Trophoblast cell (in vitro differentiated cells and primary cell): ENCODE measurements around the gene NPHP4.

Experiments
- DNase-seq, 2 donors: peaks; one replicate each; pipeline ENCODE4 v3.0.0-alpha.2; 2016
- H2AFZ ChIP-seq: 2 replicates; pipeline ENCODE4 v1.6.1; 2013; ENCODE audit warnings: low read length, moderate library complexity, mild to moderate bottlenecking; ENCODE audit not compliant: insufficient read depth, poor library complexity
- H2AK5ac ChIP-seq: 2 replicates; pipeline ENCODE4 v1.6.1; 2013; ENCODE audit warnings: mild to moderate bottlenecking, low read length
- H2BK120ac ChIP-seq: 2 replicates; pipeline ENCODE4 v1.6.1; 2013; ENCODE audit warnings: low read length, mild to moderate bottlenecking, moderate library complexity; ENCODE audit not compliant: insufficient read depth, poor library complexity
- H2BK12ac ChIP-seq: 2 replicates; pipeline ENCODE4 v1.6.1; 2013; ENCODE audit warnings: mild to moderate bottlenecking, low read length, moderate library complexity
- H2BK5ac ChIP-seq: 2 replicates; pipeline ENCODE4 v1.6.1; 2013; ENCODE audit warnings: low read length, low read depth, moderate library complexity, mild to moderate bottlenecking; ENCODE audit not compliant: poor library complexity
- H3K14ac ChIP-seq: 2 replicates; pipeline ENCODE4 v1.6.1; 2013; ENCODE audit warnings: mild to moderate bottlenecking, low read length
- H3K18ac ChIP-seq: 2 replicates; pipeline ENCODE4 v1.6.1; 2013; ENCODE audit warnings: mild to moderate bottlenecking, low read length
- H3K23ac ChIP-seq: 2 replicates; pipeline ENCODE4 v1.6.1; 2013; ENCODE audit warnings: low read length
- H3K27ac ChIP-seq: 2 replicates; pipeline ENCODE4 v1.5.1; 2013; ENCODE audit warnings: low read depth, mild to moderate bottlenecking, inconsistent platforms, low read length, moderate library complexity
- H3K27me3 ChIP-seq: 2 replicates; pipeline ENCODE4 v1.6.1; 2013; ENCODE audit warnings: inconsistent platforms, mild to moderate bottlenecking, low read length, moderate library complexity; ENCODE audit not compliant: insufficient read depth
- H3K36me3 ChIP-seq, 2 experiments: 1 replicate in 1 of 2; 2 replicates in 1 of 2; pipeline ENCODE4 v1.6.1; 2013; ENCODE audit warnings: low read length in 2 of 2, mild to moderate bottlenecking in 2 of 2, moderate library complexity in 1 of 2; ENCODE audit not compliant: insufficient read depth in 2 of 2, control insufficient read depth in 1 of 2
- H3K4ac ChIP-seq: 2 replicates; pipeline ENCODE4 v1.6.1; 2013; ENCODE audit warnings: low read depth, mild to moderate bottlenecking, low read length, moderate library complexity
- H3K4me1 ChIP-seq, 2 experiments: 1 replicate in 1 of 2; 2 replicates in 1 of 2; pipeline ENCODE4 v1.6.1; 2013; ENCODE audit warnings: low read length in 2 of 2, mild to moderate bottlenecking in 2 of 2, moderate library complexity in 1 of 2; ENCODE audit not compliant: insufficient read depth in 2 of 2, control insufficient read depth in 1 of 2
- H3K4me2 ChIP-seq: 2 replicates; pipeline ENCODE4 v1.6.1; 2013; ENCODE audit warnings: inconsistent platforms, mild to moderate bottlenecking, low read length, moderate library complexity
- H3K4me3 ChIP-seq: 2 replicates; pipeline ENCODE4 v1.5.1; 2013; ENCODE audit warnings: mild to moderate bottlenecking, low read depth, low read length, inconsistent platforms
- H3K79me1 ChIP-seq: one replicate; pipeline ENCODE4 v1.6.1; 2013; ENCODE audit warnings: low read length
- H3K79me2 ChIP-seq: 2 replicates; pipeline ENCODE4 v1.6.1; 2013; ENCODE audit warnings: low read length, mild to moderate bottlenecking; ENCODE audit not compliant: control insufficient read depth, insufficient read depth, poor library complexity
- H3K9ac ChIP-seq: 2 replicates; pipeline ENCODE4 v1.6.1; 2013; ENCODE audit warnings: mild to moderate bottlenecking, low read length
- H3K9me3 ChIP-seq: 2 replicates; pipeline ENCODE4 v1.6.1; 2013; ENCODE audit warnings: low read depth, mild to moderate bottlenecking, control low read depth, inconsistent platforms, low read length; ENCODE audit not compliant: insufficient read depth
- H4K12ac ChIP-seq: 2 replicates; pipeline ENCODE4 v1.6.1; 2013; ENCODE audit warnings: low read depth, mild to moderate bottlenecking, low read length, moderate library complexity
- H4K8ac ChIP-seq: 2 replicates; pipeline ENCODE4 v1.6.1; 2013; ENCODE audit warnings: low read depth, mild to moderate bottlenecking, low read length, moderate library complexity
- H4K91ac ChIP-seq: one replicate; pipeline ENCODE4 v1.6.1; 2013; ENCODE audit warnings: low read depth, mild to moderate bottlenecking, low read length, moderate library complexity
- WGBS: extraction: QIAGEN DNeasy Blood & Tissue Kit; methylation state at CpG from one replicate; pipeline ENCODE4 v1.1.7; 2013; ENCODE audit warnings: missing lambda C conversion rate; ENCODE audit not compliant: insufficient read length, insufficient coverage; ENCODE audit errors: extremely low coverage; 5-methylcytosine and 5-hydroxymethylcytosine counted together

The NPHP4 gene

GRCh38 chr1:5976231-5976630, 16.0 kb downstream of the NPHP4 start:
- peaks cover 0 to 2% of the 10 kb centered on the region in 2 experiments for H3K4me1 ChIP-seq
- no peak overlapping the region for H3K23ac ChIP-seq
- no peak overlapping the region for H4K8ac ChIP-seq
- no peaks in the 10 kb centered on the region for H3K79me2 ChIP-seq
- no peak overlapping the region for H4K12ac ChIP-seq
- no peak overlapping the region for H4K91ac ChIP-seq
- no peak overlapping the region for H2BK120ac ChIP-seq
- no peak for DNase-seq
- H3K27ac ChIP-seq, result no peak overlapping the region
- no peaks in the 10 kb centered on the region for H3K36me3 ChIP-seq
- H2AFZ ChIP-seq, result no peak overlapping the region
- no peak overlapping the region for H3K4ac ChIP-seq
- no peak overlapping the region for H3K9ac ChIP-seq
- no CpG with 5 or more reads among the region's 16 CpGs for WGBS
- H3K4me2 ChIP-seq, result no peak overlapping the region
- H2BK5ac ChIP-seq, result no peak overlapping the region
- H2BK12ac ChIP-seq, result no peak overlapping the region
- H3K4me3 ChIP-seq, result no peak overlapping the region
- H2AK5ac ChIP-seq, result no peak overlapping the region
- H3K27me3 ChIP-seq, result no peaks in the 10 kb centered on the region
- H3K9me3 ChIP-seq, result no peaks in the 10 kb centered on the region
- H3K14ac ChIP-seq, result no peak overlapping the region
- H3K79me1 ChIP-seq, result no peaks in the 10 kb centered on the region
- H3K18ac ChIP-seq, result no peak overlapping the region

GRCh38 chr1:5975133-5975880, 16.9 kb downstream of the NPHP4 start:
- Histone ChIP-seq H3K18ac (no peak overlapping the region), H3K27ac (no peak overlapping the region), H3K9ac (no peak overlapping the region), H2AK5ac (no peak overlapping the region), H2AFZ (no peak overlapping the region), H3K36me3 (no peaks in the 10 kb centered on the region), H3K4me2 (no peak overlapping the region), H2BK12ac (no peak overlapping the region), H3K4ac (no peak overlapping the region), H2BK5ac (no peak overlapping the region), H3K23ac (no peak overlapping the region), H4K8ac (no peak overlapping the region), H3K4me1 (peaks cover 0 to 2% of the 10 kb centered on the region in 2 experiments), H3K79me1 (no peaks in the 10 kb centered on the region), H3K79me2 (no peaks in the 10 kb centered on the region), H3K9me3 (no peaks in the 10 kb centered on the region), H2BK120ac (no peak overlapping the region), H3K27me3 (no peaks in the 10 kb centered on the region), H3K14ac (no peak overlapping the region), H4K12ac (no peak overlapping the region), H3K4me3 (no peak overlapping the region), H4K91ac (no peak overlapping the region)
- peak in 1 of 2 donors; percentile 29 for DNase-seq
- no CpG with 5 or more reads among the region's 17 CpGs for WGBS

GRCh38 chr1:5974631-5975030, 17.6 kb downstream of the NPHP4 start:
- no peak overlapping the region for H2BK120ac ChIP-seq
- H3K23ac ChIP-seq, result no peak overlapping the region
- H2AFZ ChIP-seq, result no peak overlapping the region
- no peak overlapping the region for H2BK12ac ChIP-seq
- H3K18ac ChIP-seq, result no peak overlapping the region
- H2AK5ac ChIP-seq, result no peak overlapping the region
- no peak overlapping the region for H3K4me2 ChIP-seq
- no peak overlapping the region for H4K12ac ChIP-seq
- H4K8ac ChIP-seq, result no peak overlapping the region
- H3K9me3 ChIP-seq, result no peaks in the 10 kb centered on the region
- H4K91ac ChIP-seq, result no peak overlapping the region
- no peaks in the 10 kb centered on the region for H3K36me3 ChIP-seq
- no CpG with 5 or more reads among the region's 8 CpGs for WGBS
- H3K9ac ChIP-seq, result no peak overlapping the region
- no peaks in the 10 kb centered on the region for H3K4me1 ChIP-seq
- H3K4me3 ChIP-seq, result no peak overlapping the region
- H3K27me3 ChIP-seq, result no peaks in the 10 kb centered on the region
- H3K4ac ChIP-seq, result no peak overlapping the region
- H3K27ac ChIP-seq, result no peak overlapping the region
- DNase-seq, result no peak
- no peak overlapping the region for H2BK5ac ChIP-seq
- H3K79me1 ChIP-seq, result no peaks in the 10 kb centered on the region
- H3K14ac ChIP-seq, result no peak overlapping the region
- H3K79me2 ChIP-seq, result no peaks in the 10 kb centered on the region

DNA sequence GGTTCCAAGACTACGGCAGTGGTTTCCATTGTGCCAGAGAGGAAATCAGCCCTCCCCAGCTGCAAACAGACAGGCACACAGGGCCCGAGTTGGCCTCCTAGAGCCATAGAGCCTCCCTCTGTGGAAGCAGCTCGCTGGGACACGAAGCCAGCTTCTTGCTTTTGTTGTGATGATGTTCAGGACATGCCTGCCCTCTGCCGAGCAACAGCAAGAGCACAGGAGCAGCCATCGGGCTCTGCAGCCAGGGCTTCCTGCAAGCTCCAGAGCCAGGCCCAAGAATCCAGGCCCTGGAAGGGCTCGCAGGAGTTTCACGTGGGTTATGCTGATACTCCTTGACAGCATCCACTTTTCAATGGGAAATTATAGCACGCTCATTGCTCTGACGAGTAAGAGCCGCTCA, 18.5 kb downstream of the NPHP4 start:
- Histone ChIP-seq H4K8ac (no peak overlapping the region), H3K14ac (no peak overlapping the region), H4K91ac (no peak overlapping the region), H3K36me3 (no peaks in the 10 kb centered on the region), H2BK120ac (no peak overlapping the region), H3K79me2 (no peaks in the 10 kb centered on the region), H2BK5ac (no peak overlapping the region), H3K9ac (no peak overlapping the region), H3K27me3 (no peaks in the 10 kb centered on the region), H4K12ac (no peak overlapping the region), H3K27ac (no peak overlapping the region), H3K79me1 (no peaks in the 10 kb centered on the region), H3K23ac (no peak overlapping the region), H3K18ac (no peak overlapping the region), H3K9me3 (peaks cover 1% of the 10 kb centered on the region), H2BK12ac (no peak overlapping the region), H2AFZ (no peak overlapping the region), H3K4me1 (no peaks in the 10 kb centered on the region), H2AK5ac (no peak overlapping the region), H3K4me2 (no peak overlapping the region), H3K4me3 (no peak overlapping the region), H3K4ac (no peak overlapping the region)
- no peak for DNase-seq
- WGBS, result no CpG with 5 or more reads among the region's 11 CpGs
